ENCODE data around the gene WWOX.

WWOX gene

GRCh38 chr16:78321620-78322360, 222.3 kb downstream of the WWOX start:
- no peaks in the 10 kb centered on the region for H3K27me3 Mint-ChIP-seq
- DNase-seq (ENCODE audit: low spot score in 2 of 2) (no peak), ATAC-seq (ENCODE audit: low read depth) (no peak)
- H3K4me3 Mint-ChIP-seq = no peak overlapping the region
- H3K36me3 Mint-ChIP-seq = peaks cover 1% of the 10 kb centered on the region
- no peak overlapping the region for H3K27ac Mint-ChIP-seq
- H3K9me3 Mint-ChIP-seq = no peaks in the 10 kb centered on the region
- no peaks in the 10 kb centered on the region for H3K4me1 Mint-ChIP-seq

GRCh38 chr16:78323315-78323714, 223.9 kb downstream of the WWOX start:
- DNase-seq (ENCODE audit: low spot score in 2 of 2) (no peak), ATAC-seq (ENCODE audit: low read depth) (no peak)
- Mint-ChIP-seq H3K27me3 (no peaks in the 10 kb centered on the region), H3K36me3 (no peaks in the 10 kb centered on the region), H3K4me1 (no peaks in the 10 kb centered on the region), H3K4me3 (no peak overlapping the region), H3K27ac (no peak overlapping the region), H3K9me3 (no peaks in the 10 kb centered on the region)

GRCh38 chr16:78324649-78325285, 225.3 kb downstream of the WWOX start:
- no peak overlapping the region for H3K4me3 Mint-ChIP-seq
- no peaks in the 10 kb centered on the region for H3K36me3 Mint-ChIP-seq
- no peaks in the 10 kb centered on the region for H3K27me3 Mint-ChIP-seq
- ATAC-seq (ENCODE audit: low read depth) (no peak), DNase-seq (ENCODE audit: low spot score in 2 of 2) (no peak)
- no peak overlapping the region for H3K27ac Mint-ChIP-seq
- H3K9me3 Mint-ChIP-seq = no peaks in the 10 kb centered on the region
- H3K4me1 Mint-ChIP-seq = no peaks in the 10 kb centered on the region

- Mint-ChIP-seq H3K9me3 (no peaks in the 10 kb centered on the region), H3K36me3 (no peaks in the 10 kb centered on the region), H3K27me3 (no peaks in the 10 kb centered on the region), H3K4me1 (no peaks in the 10 kb centered on the region), H3K27ac (no peak overlapping the region), H3K4me3 (no peak overlapping the region)
- ATAC-seq (ENCODE audit: low read depth) = no peak
- DNase-seq (ENCODE audit: low spot score in 2 of 2) = no peak
Observed at GRCh38 chr16:78325468-78326352, 226.3 kb downstream of the WWOX start.

- Mint-ChIP-seq H3K27ac (no peak overlapping the region), H3K4me3 (no peak overlapping the region), H3K4me1 (no peaks in the 10 kb centered on the region), H3K9me3 (no peaks in the 10 kb centered on the region), H3K27me3 (no peaks in the 10 kb centered on the region), H3K36me3 (no peaks in the 10 kb centered on the region)
- DNase-seq (ENCODE audit: low spot score in 2 of 2) = no peak
- no peak for ATAC-seq (ENCODE audit: low read depth)
Observed at GRCh38 chr16:78326731-78327130, 227.3 kb downstream of the WWOX start.

GRCh38 chr16:78331731-78332130, 232.3 kb downstream of the WWOX start:
- no peak for ATAC-seq (ENCODE audit: low read depth)
- Mint-ChIP-seq H3K27me3 (no peaks in the 10 kb centered on the region), H3K4me1 (no peaks in the 10 kb centered on the region), H3K9me3 (no peaks in the 10 kb centered on the region), H3K36me3 (peaks cover 2% of the 10 kb centered on the region), H3K27ac (no peak overlapping the region), H3K4me3 (no peak overlapping the region)
- DNase-seq (ENCODE audit: low spot score in 2 of 2) = no peak

GRCh38 chr16:78333808-78334207, 234.4 kb downstream of the WWOX start:
- H3K4me1 Mint-ChIP-seq = no peaks in the 10 kb centered on the region
- peaks cover under 1% of the 10 kb centered on the region for H3K9me3 Mint-ChIP-seq
- no peak for DNase-seq (ENCODE audit: low spot score in 2 of 2)
- no peak overlapping the region for H3K4me3 Mint-ChIP-seq
- no peak overlapping the region for H3K27ac Mint-ChIP-seq
- no peak for ATAC-seq (ENCODE audit: low read depth)
- no peaks in the 10 kb centered on the region for H3K27me3 Mint-ChIP-seq
- peaks cover 2% of the 10 kb centered on the region for H3K36me3 Mint-ChIP-seq

- H3K27me3 Mint-ChIP-seq = no peaks in the 10 kb centered on the region
- ATAC-seq (ENCODE audit: low read depth) (no peak), DNase-seq (ENCODE audit: low spot score in 2 of 2) (no peak)
- H3K9me3 Mint-ChIP-seq = peaks cover 3% of the 10 kb centered on the region
- no peaks in the 10 kb centered on the region for H3K4me1 Mint-ChIP-seq
- H3K36me3 Mint-ChIP-seq = peaks cover 17% of the 10 kb centered on the region
- H3K27ac Mint-ChIP-seq = no peak overlapping the region
- H3K4me3 Mint-ChIP-seq = no peak overlapping the region
Observed at GRCh38 chr16:78340590-78340989, 241.1 kb downstream of the WWOX start.

- Mint-ChIP-seq H3K4me1 (peaks cover 2% of the 10 kb centered on the region), H3K27ac (no peak overlapping the region), H3K36me3 (peaks cover 7% of the 10 kb centered on the region), H3K27me3 (no peaks in the 10 kb centered on the region), H3K9me3 (peaks cover 1% of the 10 kb centered on the region), H3K4me3 (no peak overlapping the region)
- ATAC-seq (ENCODE audit: low read depth) (no peak), DNase-seq (ENCODE audit: low spot score in 2 of 2) (no peak)
Observed at GRCh38 chr16:78348068-78348467, 248.6 kb downstream of the WWOX start.

- no peak overlapping the region for H3K4me3 Mint-ChIP-seq
- DNase-seq (ENCODE audit: low spot score in 2 of 2) = no peak
- no peaks in the 10 kb centered on the region for H3K27me3 Mint-ChIP-seq
- H3K36me3 Mint-ChIP-seq = peaks cover 3% of the 10 kb centered on the region
- H3K27ac Mint-ChIP-seq = no peak overlapping the region
- peaks cover 1% of the 10 kb centered on the region for H3K9me3 Mint-ChIP-seq
- ATAC-seq (ENCODE audit: low read depth) = no peak
- peaks cover 2% of the 10 kb centered on the region for H3K4me1 Mint-ChIP-seq
Observed at GRCh38 chr16:78348886-78349285, 249.4 kb downstream of the WWOX start.

GRCh38 chr16:78352184-78352583, 252.7 kb downstream of the WWOX start:
- Mint-ChIP-seq H3K27me3 (no peaks in the 10 kb centered on the region), H3K27ac (no peak overlapping the region), H3K4me3 (no peak overlapping the region), H3K36me3 (peaks cover under 1% of the 10 kb centered on the region), H3K9me3 (no peaks in the 10 kb centered on the region), H3K4me1 (peaks cover under 1% of the 10 kb centered on the region)
- DNase-seq (ENCODE audit: low spot score in 2 of 2) = no peak
- ATAC-seq (ENCODE audit: low read depth) = no peak

GRCh38 chr16:78353640-78354275, 254.3 kb downstream of the WWOX start:
- H3K4me3 Mint-ChIP-seq = no peak overlapping the region
- H3K27ac Mint-ChIP-seq = no peak overlapping the region
- no peaks in the 10 kb centered on the region for H3K4me1 Mint-ChIP-seq
- H3K36me3 Mint-ChIP-seq = no peaks in the 10 kb centered on the region
- no peaks in the 10 kb centered on the region for H3K27me3 Mint-ChIP-seq
- no peaks in the 10 kb centered on the region for H3K9me3 Mint-ChIP-seq
- DNase-seq (ENCODE audit: low spot score in 2 of 2) (no peak), ATAC-seq (ENCODE audit: low read depth) (no peak)

GRCh38 chr16:78362524-78363135, 263.2 kb downstream of the WWOX start:
- DNase-seq (ENCODE audit: low spot score in 2 of 2) (no peak), ATAC-seq (ENCODE audit: low read depth) (no peak)
- Mint-ChIP-seq H3K9me3 (no peaks in the 10 kb centered on the region), H3K27me3 (no peaks in the 10 kb centered on the region), H3K36me3 (no peaks in the 10 kb centered on the region), H3K4me3 (no peak overlapping the region), H3K27ac (no peak overlapping the region), H3K4me1 (no peaks in the 10 kb centered on the region)
